GM18517 (cell line): ENCODE measurements around the gene SNUPN.
"Not testable (repeated sequence)": the region's sequence is repeated elsewhere in the genome, so short reads cannot be mapped to it uniquely, and the experiment has no call there.

Source experiments
- ATAC-seq: cut with Tn5 transposase; IDR thresholded peaks from one replicate; pipeline ENCODE4 v1.9.1; 2021; ENCODE audit warnings: mild to moderate bottlenecking, moderate library complexity; ENCODE audit not compliant: unreplicated experiment

The SNUPN gene

DNA sequence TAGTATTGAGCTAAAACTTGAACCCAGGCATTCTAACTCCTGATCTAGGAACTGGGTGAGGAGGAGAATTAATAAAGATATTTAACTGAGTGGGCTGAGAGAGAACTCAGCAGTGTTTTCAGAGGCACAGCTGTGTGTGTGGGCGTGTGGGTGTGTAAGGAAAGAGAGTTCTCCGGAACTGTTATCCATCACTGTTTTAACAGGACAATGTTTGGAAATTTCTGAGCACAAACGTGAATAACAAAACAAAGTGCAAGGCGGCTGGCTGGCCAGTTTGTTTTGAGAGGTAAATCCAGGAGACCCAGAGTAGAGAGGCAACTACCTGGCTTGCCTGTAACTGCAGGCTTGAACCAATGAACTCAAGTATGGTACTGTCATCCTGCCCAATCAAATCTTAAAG, 41.4 kb downstream of the SNUPN start:
- no peak for ATAC-seq

DNA sequence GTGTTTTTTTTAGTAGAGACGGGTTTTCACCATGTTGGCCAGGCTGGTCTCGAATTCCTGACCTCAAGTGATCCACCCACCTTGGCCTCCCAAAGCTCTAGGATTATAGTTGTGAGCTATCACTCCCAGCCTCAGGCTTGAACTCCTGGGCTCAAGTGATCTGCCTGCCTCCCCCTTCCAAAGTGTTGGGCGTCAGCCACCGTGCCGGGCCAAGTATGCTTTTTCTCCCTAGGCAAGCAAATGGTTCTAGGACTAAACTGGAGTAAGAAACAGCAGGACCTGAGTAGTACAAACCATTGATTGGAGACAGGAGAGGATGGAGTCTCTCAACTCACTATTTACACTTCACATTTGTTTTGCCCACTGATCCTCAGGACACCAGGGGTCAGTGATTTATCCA, 41.8 kb downstream of the SNUPN start:
- ATAC-seq, result no peak

DNA sequence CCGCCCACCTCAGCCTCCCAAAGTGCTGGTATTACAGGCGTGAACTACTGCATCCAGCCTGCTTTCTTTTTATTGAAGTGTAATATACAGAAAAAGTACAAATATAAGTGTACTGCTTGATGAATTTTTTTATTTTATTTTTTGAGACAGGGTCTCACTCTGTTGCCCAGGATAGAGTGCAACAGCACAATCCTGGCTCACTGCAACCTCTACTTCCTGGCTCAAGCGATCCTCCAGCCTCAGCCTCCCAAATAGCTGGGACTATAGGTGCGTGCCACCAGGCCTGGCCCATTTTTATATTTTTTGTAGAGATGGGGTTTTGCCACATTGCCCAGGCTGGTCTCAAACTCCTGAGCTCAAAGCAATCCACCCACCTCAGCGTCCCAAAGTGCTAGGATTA, 42.6 kb downstream of the SNUPN start:
- not testable (repeated sequence) for ATAC-seq

DNA sequence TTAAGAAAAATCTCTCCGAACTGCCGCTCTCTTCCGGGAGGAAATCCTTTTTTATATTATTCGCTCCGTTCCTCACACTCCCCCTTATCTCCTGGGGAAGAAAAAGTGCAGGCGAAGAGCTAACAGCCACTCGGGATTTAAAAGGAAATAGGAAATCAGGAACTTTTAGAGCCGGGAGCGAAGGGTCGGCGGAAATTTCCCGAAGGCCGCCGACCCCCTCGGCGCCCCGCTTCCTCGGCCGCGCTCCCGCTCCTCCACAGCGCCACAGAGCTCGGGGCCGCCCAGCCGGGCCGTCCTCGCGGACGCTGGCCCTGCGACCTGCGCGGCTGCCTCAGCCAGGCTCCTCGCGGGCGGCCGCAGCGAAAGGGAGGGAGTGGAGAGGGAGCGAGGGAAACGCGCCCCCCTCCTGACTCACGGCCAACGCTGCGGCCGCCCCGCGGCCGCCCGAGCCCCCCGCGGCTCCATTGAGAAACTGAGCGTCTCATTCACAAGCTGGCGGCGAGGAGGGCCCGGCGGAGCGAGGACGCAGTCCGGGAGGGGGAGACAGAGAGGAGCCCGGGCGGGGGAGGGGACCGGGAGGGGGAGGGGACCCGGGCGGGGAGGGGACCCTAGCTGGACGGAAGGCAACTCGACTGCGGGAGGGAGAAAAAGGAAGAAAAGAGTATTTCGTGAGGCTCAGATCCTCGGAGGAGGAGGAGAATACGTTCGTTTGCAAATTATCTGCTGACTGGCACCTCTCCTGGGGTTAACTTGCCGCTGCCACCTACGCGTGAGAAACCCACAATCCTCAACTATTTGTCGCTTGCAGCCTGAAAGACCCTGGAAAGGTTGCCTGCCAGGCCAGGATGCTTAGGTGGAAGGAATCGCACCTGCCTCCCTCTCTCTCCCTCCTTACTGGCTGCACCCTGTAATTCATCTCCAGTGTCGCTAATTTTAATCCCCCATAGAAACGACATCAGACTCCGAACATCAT, 46.3 kb downstream of the SNUPN start, which contains the start of gene PTPN9:
TSS of gene PTPN9 (minus strand) at position 368 of the 973 bp plus-strand sequence. CDS start 539 bp downstream, outside the sequence.
- ATAC-seq, result no peak

DNA sequence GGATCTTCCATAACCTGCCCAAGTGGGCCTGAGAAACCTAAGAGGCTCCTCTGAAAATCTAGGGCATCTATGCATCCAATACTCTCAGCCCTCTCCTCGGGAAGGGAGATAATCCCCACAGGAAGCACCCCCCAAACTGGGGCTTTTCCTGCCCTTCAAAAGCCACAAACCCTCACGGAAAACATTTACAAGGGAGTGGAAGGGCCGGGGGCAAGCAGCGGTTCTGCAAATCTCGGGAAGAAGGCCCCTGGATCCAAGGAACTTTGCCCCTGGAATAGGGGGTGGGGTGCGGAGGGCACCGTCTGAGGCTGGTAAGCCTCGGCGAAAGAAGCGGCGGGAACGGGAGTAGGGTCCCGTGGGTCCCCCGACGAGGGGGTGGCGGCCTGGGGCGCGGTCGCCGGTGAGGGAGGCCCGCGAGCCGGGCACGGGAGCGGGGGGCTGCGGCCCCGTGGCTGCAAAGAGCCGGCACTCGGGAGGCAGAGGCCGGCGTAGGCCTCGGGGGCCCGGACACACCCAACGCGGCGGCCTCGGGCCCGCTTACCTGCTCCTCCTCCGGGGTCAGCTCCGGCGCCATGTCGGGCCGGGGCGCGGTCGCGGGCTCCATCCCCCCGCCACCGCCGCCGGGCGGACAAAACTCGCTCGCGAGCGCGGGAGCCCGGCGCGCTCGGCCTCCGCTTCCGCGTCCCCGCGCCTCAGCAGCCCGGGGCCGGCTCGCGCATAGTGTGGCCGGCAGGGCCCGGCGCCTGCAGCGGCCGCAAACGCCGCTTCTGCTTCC, 47.2 kb downstream of the SNUPN start:
- no peak for ATAC-seq

DNA sequence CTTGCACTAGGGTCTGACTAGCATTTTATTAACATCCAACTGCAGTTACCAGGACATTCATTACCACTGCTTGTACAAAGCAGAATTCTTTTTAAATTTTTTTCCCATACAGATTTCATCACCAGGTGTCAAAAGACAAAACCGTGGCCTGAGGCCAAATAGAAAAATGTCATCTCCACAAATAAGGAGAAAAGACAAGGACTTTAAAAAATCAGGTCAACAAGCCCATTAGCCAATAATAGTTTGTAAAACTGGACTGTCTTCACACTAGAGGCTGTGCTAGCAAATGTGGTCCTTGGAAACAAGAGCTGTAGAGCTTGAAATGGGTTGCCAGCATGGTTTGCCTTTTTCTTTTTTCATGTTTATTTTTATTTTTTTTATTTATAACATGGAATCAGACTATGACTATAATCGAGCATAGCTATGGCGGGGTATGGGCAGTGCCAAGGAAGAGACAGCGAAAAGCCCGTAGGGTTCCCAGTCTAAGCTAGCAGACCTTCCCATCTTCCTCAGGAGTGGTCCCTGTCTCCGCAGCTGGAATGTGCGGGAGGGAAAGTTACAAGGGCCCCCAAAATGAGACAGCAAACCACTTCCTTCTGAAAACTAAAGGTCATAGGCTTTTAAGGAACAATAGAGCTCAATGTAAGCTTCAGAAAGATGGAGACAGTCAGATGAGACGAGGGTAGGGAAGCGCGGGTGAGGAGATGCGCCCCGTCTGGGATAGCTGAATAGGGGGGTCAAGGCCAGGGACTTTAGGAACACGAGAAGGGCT, 47.9 kb downstream of the SNUPN start:
- no peak for ATAC-seq

DNA sequence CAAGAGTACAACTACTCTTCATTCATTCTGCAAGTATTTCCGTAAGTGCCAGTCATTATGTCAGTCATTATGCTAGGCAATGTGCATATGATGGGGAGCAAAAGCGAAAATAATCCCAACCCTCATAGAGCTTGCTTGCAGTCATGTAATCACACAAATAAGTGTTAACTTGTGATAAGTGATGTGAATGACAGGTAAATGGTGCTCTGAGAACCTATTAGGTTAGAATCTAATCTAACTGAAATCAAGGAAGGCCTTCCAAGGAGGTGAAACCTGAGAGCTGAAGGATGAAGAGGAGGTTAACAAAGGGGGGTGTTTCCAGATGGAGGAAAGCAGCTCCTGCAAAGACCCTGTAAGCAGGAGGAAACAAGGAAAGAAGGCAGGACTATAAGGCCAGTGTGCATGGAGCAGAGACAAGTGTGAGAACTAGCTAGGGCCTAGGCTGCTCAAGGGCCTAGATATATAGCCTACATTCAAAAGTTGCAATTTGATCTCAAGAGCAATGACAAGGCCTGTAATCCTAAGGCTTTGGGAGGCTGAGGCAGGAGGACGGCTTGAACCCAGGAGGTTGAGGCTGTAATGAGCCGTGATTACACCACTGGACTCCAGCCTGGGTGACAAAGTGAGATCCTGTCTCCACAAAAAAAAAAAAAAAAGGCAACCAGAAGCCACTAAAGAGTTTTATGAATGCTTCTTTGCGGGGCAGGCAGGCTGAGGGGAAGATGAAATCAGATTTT, 51.7 kb downstream of the SNUPN start:
- ATAC-seq, result no peak

DNA sequence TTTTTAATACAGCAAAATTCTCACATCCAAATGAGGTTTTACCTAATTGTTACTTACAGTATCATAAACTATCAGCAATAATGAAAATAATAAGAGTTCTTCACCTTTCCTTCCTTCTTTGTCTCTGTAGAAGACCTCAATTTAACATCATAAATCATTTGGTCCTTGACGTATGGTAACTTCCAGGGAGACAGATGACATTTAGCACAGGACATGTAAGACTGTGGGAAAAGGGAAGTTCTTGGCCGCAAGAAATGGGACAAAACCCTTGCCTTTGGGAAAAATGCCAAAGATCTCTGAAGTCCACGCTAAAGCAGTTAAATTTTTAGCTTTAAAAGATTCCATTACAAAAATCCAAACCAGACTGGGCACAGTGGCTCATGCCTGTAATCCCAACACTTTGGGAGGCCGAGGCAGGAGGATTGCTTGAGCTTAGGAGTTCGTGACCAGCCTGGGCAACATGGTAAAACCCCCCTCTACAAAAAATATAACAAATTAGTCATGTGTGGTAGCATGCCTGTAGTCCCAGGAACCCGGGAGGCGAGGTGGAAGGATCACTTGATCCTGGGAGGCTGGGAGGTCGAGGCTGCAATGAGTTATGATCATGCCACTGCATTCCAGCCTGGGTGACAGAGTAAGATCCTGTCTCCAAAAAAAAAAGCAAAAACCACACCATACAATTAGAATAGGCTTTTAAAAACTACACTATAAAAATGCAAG, 55.2 kb downstream of the SNUPN start:
- no peak for ATAC-seq

DNA sequence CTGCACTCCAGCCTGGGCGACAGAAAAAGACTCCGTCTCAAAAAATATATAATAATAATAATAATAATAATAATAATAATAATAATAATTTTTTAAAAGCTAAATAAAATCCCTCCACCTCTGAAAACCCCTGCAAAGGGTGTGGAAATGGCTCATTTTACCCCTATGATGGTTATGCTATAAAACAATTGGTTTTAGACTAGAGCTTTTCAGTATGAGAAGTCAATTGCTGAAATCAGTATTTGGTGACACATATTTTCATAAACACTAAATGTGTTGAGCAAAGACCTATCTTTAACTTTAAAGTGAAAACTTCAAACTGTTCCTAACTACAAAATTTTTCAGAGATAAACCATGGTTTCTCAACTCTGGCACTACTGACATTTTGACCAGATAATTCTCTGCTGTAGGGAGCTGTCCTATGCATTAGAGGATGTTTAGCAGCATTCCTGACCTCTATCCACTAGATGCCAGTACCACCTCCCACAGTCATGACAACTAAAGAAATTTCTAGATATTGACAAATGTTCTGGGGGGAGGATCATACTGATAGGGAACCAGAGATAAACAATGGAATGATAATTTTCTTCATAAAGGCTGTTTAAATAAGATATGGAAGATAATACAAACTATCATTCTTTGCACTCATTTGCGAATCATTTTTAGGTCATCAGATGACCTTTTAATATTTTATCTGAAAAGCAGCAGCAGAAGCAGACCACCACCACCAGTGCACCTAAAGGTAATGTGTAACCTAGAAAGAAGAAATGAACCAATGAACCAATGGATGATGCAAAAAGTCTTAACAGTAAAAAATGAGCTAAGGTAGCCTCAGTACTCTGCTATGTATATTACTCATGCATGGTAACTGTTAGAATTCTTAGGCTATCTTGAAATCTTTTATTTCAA, 60.2 kb downstream of the SNUPN start:
- ATAC-seq, result no peak

DNA sequence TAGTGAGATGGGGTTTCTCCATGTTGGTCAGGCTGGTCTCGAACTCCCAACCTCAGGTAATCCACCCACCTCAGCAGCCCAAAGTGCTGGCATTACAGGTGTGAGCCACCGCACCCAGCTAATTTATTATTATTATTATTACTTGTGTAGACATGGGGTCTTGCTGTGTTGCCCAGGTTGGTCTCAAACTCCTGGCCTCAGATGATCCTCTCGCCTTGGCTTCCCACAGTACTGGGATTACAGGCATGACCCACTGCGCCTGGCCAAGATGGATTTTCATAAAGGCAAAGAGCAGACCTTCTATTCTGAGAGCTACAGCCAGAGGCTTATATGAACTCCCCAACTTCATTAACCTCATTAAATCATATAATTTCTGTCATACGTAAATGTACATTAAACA, 63.6 kb downstream of the SNUPN start:
- ATAC-seq, result no peak

DNA sequence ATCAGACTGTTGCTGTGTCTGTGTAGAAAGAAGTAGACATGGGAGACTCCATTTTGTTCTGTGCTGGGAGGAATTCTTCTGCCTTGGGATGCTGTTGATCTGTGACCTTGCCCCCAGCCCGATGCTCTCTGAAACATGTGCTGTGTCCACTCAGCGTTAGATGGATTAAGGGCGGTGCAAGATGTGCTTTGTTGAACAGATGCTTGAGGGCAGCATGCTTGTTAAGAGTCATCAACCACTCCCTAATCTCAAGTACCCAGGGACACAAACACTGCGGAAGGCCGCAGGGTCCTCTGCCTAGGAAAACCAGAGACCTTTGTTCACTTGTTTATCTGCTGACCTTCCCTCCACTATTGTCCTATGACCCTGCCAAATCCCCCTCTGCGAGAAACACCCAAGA, 66.2 kb downstream of the SNUPN start:
- ATAC-seq, result not testable (repeated sequence)

DNA sequence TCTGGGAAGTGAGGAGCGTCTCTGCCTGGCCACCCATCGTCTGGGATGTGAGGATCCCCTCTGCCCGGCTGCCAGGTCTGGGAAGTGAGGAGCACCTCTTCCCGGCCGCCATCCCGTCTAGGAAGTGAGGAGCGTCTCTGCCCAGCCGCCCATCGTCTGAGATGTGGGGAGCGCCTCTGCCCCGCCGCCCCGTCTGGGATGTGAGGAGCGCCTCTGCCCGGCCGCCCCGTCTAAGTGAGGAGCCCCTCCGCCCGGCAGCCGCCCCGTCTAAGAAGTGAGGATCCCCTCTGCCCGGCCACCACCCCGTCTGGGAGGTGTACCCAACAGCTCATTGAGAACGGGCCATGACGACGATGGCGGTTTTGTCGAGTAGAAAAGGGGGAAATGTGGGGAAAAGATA, 66.6 kb downstream of the SNUPN start:
- not testable (repeated sequence) for ATAC-seq

DNA sequence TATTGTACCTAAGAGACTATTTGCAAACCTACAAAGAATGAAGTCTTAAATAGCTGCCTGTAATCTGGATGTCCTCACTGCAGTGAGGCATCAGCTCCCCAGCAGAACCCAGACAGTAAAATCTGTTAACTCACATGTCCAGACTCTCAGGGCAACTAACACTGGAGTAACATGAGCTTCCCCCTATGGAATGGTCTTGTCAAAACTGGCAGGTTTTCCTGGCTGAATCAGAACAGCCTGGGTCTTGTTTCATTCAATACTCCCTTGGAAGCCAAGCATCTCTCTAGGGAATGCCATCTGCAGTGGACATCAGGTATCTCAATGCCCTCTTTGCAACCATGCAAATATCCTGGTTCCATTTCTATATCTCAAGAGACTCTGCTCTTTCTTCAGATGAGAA, 70.8 kb downstream of the SNUPN start:
- ATAC-seq, result no peak

DNA sequence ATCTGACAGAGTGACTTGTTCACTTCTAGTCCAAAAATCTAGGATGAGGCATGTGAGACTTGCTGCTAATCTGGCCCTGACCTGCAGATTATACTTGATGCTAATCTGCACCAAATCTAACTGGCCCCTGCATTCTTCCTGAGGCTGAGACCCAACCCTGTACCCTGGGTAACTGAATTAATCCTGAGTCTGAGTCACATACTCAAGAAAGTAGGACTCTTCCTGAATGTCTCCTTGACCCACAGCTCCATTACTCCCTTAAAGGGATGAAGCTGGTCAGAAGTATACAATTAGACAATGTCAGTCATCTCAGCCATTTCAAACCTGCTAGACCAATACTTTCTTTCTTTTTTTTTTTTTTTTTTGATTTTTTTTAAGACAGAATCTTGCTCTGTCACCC, 71.9 kb downstream of the SNUPN start:
- no peak for ATAC-seq

DNA sequence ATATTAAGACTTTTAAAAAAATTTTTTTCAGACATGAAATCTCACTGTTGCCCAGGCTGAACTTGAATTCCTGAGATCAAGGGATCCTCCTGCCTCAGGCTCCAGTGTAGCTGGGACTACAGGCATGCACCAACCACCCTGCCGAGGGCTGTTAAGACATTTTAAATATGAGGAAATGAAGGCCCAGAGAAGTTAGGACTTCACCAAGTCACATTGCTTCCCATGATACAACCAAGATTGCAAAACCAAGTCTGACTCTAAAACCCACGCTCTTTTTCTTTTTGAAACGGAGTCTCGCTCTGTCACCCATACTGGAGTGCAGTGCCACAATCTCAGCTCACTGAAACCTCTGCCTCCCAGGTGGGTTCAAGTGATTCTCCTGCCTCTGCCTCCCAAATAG, 74.4 kb downstream of the SNUPN start:
- ATAC-seq, result no peak
